ENCODE data around the gene MED22.

DNA sequence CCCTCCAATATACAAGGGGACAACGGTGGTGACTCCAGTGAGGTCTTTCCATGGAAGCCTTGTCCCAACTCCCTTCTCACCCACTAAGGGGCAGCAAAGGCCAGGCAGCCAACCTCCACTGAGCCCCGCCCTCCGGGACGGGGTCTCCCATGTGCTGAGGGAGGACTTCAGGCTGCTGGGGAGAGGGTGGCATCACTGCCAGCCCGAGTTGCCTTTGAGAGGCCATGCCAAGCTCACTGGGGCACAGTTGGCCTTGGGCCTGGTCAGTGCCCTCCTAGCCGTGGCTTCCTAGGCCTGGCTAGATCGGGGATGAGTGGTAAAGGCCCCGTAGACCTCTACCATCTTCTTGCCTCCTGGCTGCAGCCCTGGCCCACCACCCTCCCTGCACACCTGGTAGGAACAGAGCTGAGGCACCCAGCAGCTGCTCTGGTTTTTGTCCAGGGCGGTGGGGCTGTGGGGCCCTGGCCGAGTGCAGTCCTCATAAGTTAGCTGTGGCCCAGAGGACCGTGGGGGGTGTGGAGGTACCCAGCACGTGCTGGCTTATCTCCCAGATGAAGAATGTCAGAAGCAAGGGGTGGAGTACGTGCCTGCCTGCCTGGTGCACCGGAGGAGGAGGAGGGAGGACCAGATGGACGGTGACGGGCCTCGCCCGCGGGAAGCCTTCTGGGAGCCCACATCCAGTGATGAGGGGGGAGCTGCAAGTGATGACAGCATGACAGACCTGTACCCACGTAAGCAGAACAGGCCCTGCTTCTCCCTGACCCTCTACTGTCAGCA is 11.7 kb upstream of the MED22 start:
- TF ChIP-seq GATA2 (IDR thresholded peaks at IDR 0.05; ENCODE audit: low read depth, low read length) (no peak), GATA3 (IDR thresholded peaks at IDR 0.05; ENCODE audit: low read depth, low read length) (no peak)

Measured in SH-SY5Y (cell line).